Heart right ventricle (tissue), 16 donors: Measurements from ENCODE around the gene NF2. TPM values are rescaled to one million over a fixed set of nuclear protein-coding genes. Genes with fewer than 3 reads are reported as not detected.

Source experiments
- ATAC-seq, 8 donors: fragments of 200-7000 bp; cut with Tn5 transposase; one replicate each; pipeline ENCODE4 v1.9.1; 2020; ENCODE audit warnings: mild to moderate bottlenecking in 8 of 8, moderate library complexity in 8 of 8, moderate number of reproducible peaks in 1 of 8
- DNase-seq, 2 donors: peaks; one replicate each; pipeline ENCODE4 v3.0.0-alpha.2; 2020
- H3K27ac ChIP-seq, 10 donors: fragments of 200-600 bp; sonication (generic) in 2 of 10; one replicate each; pipeline versions ENCODE4 v1.5.0 to v1.8.0; 2020 to 2022; ENCODE audit warnings: mild to moderate bottlenecking in 3 of 10
- H3K27me3 ChIP-seq, 7 donors: fragments of 200-600 bp; one replicate each; pipeline ENCODE4 v1.8.0; 2021 to 2022; ENCODE audit warnings: mild to moderate bottlenecking in 2 of 7
- H3K36me3 ChIP-seq, 9 donors: fragments of 200-600 bp; sonication (generic) in 1 of 9; one replicate each; pipeline versions ENCODE4 v1.5.0 to v1.8.0; 2020 to 2022; ENCODE audit warnings: mild to moderate bottlenecking in 2 of 9
- H3K4me1 ChIP-seq, 9 donors: fragments of 200-600 bp; sonication (generic) in 1 of 9; one replicate each; pipeline versions ENCODE4 v1.5.0 to v1.8.0; 2020 to 2022; ENCODE audit warnings: mild to moderate bottlenecking in 4 of 9
- H3K4me3 ChIP-seq, 10 donors: fragments of 200-600 bp; sonication (generic) in 2 of 10; one replicate each; pipeline versions ENCODE4 v1.5.0 to v1.8.0; 2020 to 2022; ENCODE audit warnings: mild to moderate bottlenecking in 7 of 10, moderate library complexity in 2 of 10
- H3K9me3 ChIP-seq, 11 donors: fragments of 200-600 bp in 10 of 11; sonication (generic) in 2 of 11; one replicate each; pipeline versions ENCODE4 v1.5.0 to v1.8.0; 2013 to 2022; ENCODE audit warnings: mild to moderate bottlenecking in 2 of 11, control low read depth in 1 of 11, moderate library complexity in 1 of 11
- WGBS, 2 donors: extraction: QIAGEN DNeasy Blood & Tissue Kit; methylation state at CpG; one replicate each; pipeline ENCODE4 v1.1.7; 2013; ENCODE audit warnings: inconsistent platforms in 1 of 2; 5-methylcytosine and 5-hydroxymethylcytosine counted together
- intact Hi-C, 10 donors: fragments of 100-400 bp; cut with DNase I; formaldehyde crosslinking; loops; one replicate each; pipeline versions ENCODE4 v1.11.1 to v1.14.2; 2022
- polyA plus RNA-seq, 2 donors: library from polyadenylated mRNA; stranded (reverse); fragments of 200-250 nt; gene quantifications; one replicate each; pipeline ENCODE4 v1.2.3, GENCODE V29; 2013
- total RNA-seq, 10 donors: library from RNA; stranded (reverse); fragmentation: NEBNext Ultra II Directional in 3 of 10; extraction: Animal tissue kit (Norgen Biotek cat#: 25700) in 3 of 10; gene quantifications; one replicate each; pipeline versions ENCODE4 v1.2.1 to v1.2.4, GENCODE V29; 2021 to 2023
- TF ChIP-seq, protein P1 (sequence below), 9 donors: fragments of 200-600 bp; sonication (generic) in 2 of 9; IDR thresholded peaks; one replicate each; pipeline versions ENCODE4 v1.5.0 to v1.8.0; 2021 to 2022; ENCODE audit warnings: antibody characterized with exemption in 9 of 9, mild to moderate bottlenecking in 5 of 9, moderate library complexity in 1 of 9
- donor health status: Arrhythmogenic right ventricular cardiomyopathy.
- donor health status: ischemic (EF 13 %, LVEDD 7.1; RV severe dilation, severe dysfunction).
- donor health status: healthy with polysubstance abuse.
- donor health status: DM: no; HTN: yes; CAD: no.
- donor health status: DM: no; HTN: no; CAD: no.
- donor health status: ischemic (EF 25% LVEDD 6.9; RV normal size, moderate dysfunction).
- donor health status: ischemic (EF 25% LVEDD 5.7; RV mildly dilated, moderate dysfunction).
- donor health status: healthy.
- donor health status: DM: yes; HTN: yes; CAD: no.
- donor health status: Ischemic cardiomyopathy.
- donor health status: ischemic (EF 35%, LVEDD 5.7; RV mildly dilated, moderate dysfunction).
- donor health status: nonischemic (EF 11% LVEDD 7.7; RV severe dilation, severe dysfunction).
- donor health status: DM: yes; HTN: yes; CAD: no.
- donor health status: PGD.
- donor health status: ischemic (EF 29% LVEDD 5.4; RV normal size, mild dysfunction).
- donor health status: nonischemic (EF 23%, LVEDD 6.1; RV moderate dilation, normal function).

The NF2 gene
- total and polyA plus RNA-seq, 12 donors: 9.7 to 59.4 (median 43.8) TPM

DNA sequence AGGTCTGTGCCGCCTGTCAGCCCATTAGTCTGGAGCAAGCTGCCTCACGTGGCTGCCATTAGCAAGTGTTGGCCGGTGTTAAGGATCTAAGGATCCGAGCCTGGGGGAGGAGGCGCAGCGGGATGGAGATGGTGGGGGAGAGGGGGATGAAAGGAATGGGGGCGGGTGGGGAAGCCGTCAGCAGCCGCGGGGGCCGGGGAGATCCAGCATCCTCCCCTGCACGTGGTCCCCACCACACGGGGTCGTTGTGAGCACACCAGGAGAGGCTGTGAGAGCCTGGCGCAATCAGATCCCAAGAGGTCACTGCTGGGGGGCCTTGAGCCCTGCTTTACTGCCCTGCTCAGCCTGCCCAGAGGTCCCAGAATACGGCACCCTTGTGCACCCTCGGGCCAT, 123.7 kb downstream of the NF2 start:
- Histone ChIP-seq H3K27ac (no peak overlapping the region), H3K27me3 (peaks cover 0 to 40% (median 14%) of the 10 kb centered on the region in 7 donors), H3K4me1 (no peaks in the 10 kb centered on the region), H3K4me3 (no peak overlapping the region), H3K36me3 (peaks cover 0 to 22% (median 0%) of the 10 kb centered on the region in 9 donors), H3K9me3 (no peaks in the 10 kb centered on the region)
- DNase-seq (peak in 1 of 2 donors; percentile 47), ATAC-seq (peak in 6 of 8 donors; percentile 37 to 45 (median 40))
- TF ChIP-seq, protein P1, sequence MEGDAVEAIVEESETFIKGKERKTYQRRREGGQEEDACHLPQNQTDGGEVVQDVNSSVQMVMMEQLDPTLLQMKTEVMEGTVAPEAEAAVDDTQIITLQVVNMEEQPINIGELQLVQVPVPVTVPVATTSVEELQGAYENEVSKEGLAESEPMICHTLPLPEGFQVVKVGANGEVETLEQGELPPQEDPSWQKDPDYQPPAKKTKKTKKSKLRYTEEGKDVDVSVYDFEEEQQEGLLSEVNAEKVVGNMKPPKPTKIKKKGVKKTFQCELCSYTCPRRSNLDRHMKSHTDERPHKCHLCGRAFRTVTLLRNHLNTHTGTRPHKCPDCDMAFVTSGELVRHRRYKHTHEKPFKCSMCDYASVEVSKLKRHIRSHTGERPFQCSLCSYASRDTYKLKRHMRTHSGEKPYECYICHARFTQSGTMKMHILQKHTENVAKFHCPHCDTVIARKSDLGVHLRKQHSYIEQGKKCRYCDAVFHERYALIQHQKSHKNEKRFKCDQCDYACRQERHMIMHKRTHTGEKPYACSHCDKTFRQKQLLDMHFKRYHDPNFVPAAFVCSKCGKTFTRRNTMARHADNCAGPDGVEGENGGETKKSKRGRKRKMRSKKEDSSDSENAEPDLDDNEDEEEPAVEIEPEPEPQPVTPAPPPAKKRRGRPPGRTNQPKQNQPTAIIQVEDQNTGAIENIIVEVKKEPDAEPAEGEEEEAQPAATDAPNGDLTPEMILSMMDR (IDR thresholded peaks at IDR 0.05): peak in 8 of 9 donors; percentile 14 to 59 (median 48)
- intact Hi-C loops: loop anchor here in 1 of 10 donors (5.0 kb wide), 1 partner anchor 280 kb away; no protein-coding TSS in a partner anchor
- WGBS, 2 donors: 7 to 8% methylated on average over 17 of the region's 17 CpGs

DNA sequence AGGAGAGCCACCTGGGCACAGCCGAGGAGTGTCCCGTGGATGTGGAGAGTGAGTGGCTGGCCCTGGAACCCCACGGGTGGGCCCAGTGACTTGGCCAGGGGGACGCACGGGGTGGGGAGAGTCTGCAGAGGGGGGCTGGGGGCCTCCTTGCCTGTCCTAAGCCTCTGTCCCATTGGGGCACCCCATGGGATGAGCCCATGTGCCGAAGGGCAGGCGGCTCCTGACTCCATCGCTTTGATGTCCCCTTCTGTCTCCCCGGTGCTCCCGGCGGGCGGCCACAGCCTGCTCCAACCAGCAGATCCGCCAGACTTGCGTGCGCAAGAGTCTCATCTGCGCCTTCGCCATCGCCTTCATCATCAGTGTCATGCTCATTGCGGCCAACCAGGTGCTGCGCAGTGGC, 125.7 kb downstream of the NF2 start:
- 89 to 93% methylated on average over 20 of the region's 20 CpGs for WGBS, 2 donors
- no peak for DNase-seq
- Histone ChIP-seq H3K9me3 (no peaks in the 10 kb centered on the region), H3K4me1 (peaks cover 0 to 5% (median 0%) of the 10 kb centered on the region in 9 donors), H3K36me3 (peaks cover 0 to 39% (median 0%) of the 10 kb centered on the region in 9 donors), H3K4me3 (no peak overlapping the region), H3K27me3 (peaks cover 0 to 20% (median 0%) of the 10 kb centered on the region in 7 donors), H3K27ac (no peak overlapping the region)
- TF ChIP-seq, protein P1 (IDR thresholded peaks at IDR 0.05): no peak
- intact Hi-C loops: loop anchor here in 1 of 10 donors (5.0 kb wide), 1 partner anchor 278 kb away; no protein-coding TSS in a partner anchor
- ATAC-seq: no peak

GRCh38 chr22:29731058-29731850, 127.8 kb downstream of the NF2 start:
- ATAC-seq (no peak), DNase-seq (no peak)
- H3K36me3 ChIP-seq: peaks cover 0 to 59% (median 0%) of the 10 kb centered on the region in 9 donors
- intact Hi-C loops: no loop called here
- H3K9me3 ChIP-seq: no peaks in the 10 kb centered on the region
- peaks cover 0 to 6% (median 0%) of the 10 kb centered on the region in 9 donors for H3K4me1 ChIP-seq
- TF ChIP-seq, protein P1 (IDR thresholded peaks at IDR 0.05): no peak
- no peak overlapping the region for H3K4me3 ChIP-seq
- H3K27ac ChIP-seq: no peak overlapping the region
- WGBS, 2 donors: 83 to 84% methylated on average over 18 of the region's 18 CpGs
- H3K27me3 ChIP-seq: no peaks in the 10 kb centered on the region

GRCh38 chr22:29732883-29733282, 129.4 kb downstream of the NF2 start:
- TF ChIP-seq, protein P1 (IDR thresholded peaks at IDR 0.05): no peak
- intact Hi-C loops: no loop called here
- ATAC-seq (no peak), DNase-seq (no peak)
- Histone ChIP-seq H3K36me3 (peaks cover 0 to 68% (median 0%) of the 10 kb centered on the region in 9 donors), H3K27ac (no peak overlapping the region), H3K4me3 (no peak overlapping the region), H3K4me1 (peaks cover 0 to 6% (median 0%) of the 10 kb centered on the region in 9 donors), H3K9me3 (no peaks in the 10 kb centered on the region), H3K27me3 (no peaks in the 10 kb centered on the region)
- WGBS, 2 donors: 89 to 90% methylated on average over 6 of the region's 6 CpGs
